Common myeloid progenitor, CD34-positive (primary cell): Measurements from ENCODE around the gene LCE1E.

Source experiments
- CTCF ChIA-PET: fragments of 350-600 bp; sonication (Branson Sonifier 250); formaldehyde crosslinking; loops from one replicate; lab custom pipeline; 2021; ENCODE audit warnings: antibody characterized with exemption; lab: Charles Lee
- POLR2A ChIA-PET: fragments of 350-600 bp; sonication (Branson Sonifier 250); formaldehyde crosslinking; loops from one replicate; lab custom pipeline; 2021; ENCODE audit warnings: antibody characterized with exemption; lab: Charles Lee
- DNase-seq, 3 donors: peaks; one replicate each; pipeline versions ENCODE4 v3.0.0 to v3.0.0-alpha.2; 2013
- H3K27ac ChIP-seq, 2 experiments: 1 replicate in 1 of 2; 2 replicates in 1 of 2; pipeline ENCODE4 v1.7.0; 2013; ENCODE audit warnings: inconsistent platforms in 2 of 2, low read length in 2 of 2, mild to moderate bottlenecking in 2 of 2, low read depth in 1 of 2, moderate library complexity in 1 of 2; ENCODE audit not compliant: severe bottlenecking in 2 of 2, insufficient read depth in 1 of 2, poor library complexity in 1 of 2
- H3K27me3 ChIP-seq, 5 experiments: replicated peaks in 2 of 5; 1 replicate in 3 of 5; 2 replicates in 2 of 5; pipeline versions ENCODE4 v1.6.1 to v1.7.0; 2013; ENCODE audit warnings: low read length in 4 of 5, mild to moderate bottlenecking in 2 of 5, moderate library complexity in 2 of 5, inconsistent platforms in 1 of 5; ENCODE audit not compliant: insufficient read depth in 5 of 5, control insufficient read depth in 4 of 5
- H3K36me3 ChIP-seq, 4 experiments: 1 replicate in 2 of 4; 2 replicates in 2 of 4; pipeline versions ENCODE4 v1.6.1 to v1.7.0; 2013; ENCODE audit warnings: low read length in 3 of 4, control low read depth in 1 of 4, mild to moderate bottlenecking in 1 of 4; ENCODE audit not compliant: control insufficient read depth in 4 of 4, insufficient read depth in 4 of 4
- H3K4me1 ChIP-seq, 4 experiments: 1 replicate in 3 of 4; 2 replicates in 1 of 4; pipeline versions ENCODE4 v1.6.1 to v1.7.1; 2013; ENCODE audit warnings: low read length in 3 of 4, mild to moderate bottlenecking in 3 of 4, control low read depth in 1 of 4, inconsistent platforms in 1 of 4, moderate library complexity in 1 of 4; ENCODE audit not compliant: control insufficient read depth in 4 of 4, insufficient read depth in 4 of 4; ENCODE audit errors: control extremely low read depth in 1 of 4
- H3K4me3 ChIP-seq, 7 experiments: 1 replicate in 4 of 7; 2 replicates in 3 of 7; pipeline versions ENCODE4 v1.5.1 to v1.7.0; 2013; ENCODE audit warnings: mild to moderate bottlenecking in 7 of 7, low read length in 6 of 7, moderate library complexity in 6 of 7, inconsistent platforms in 2 of 7, low read depth in 2 of 7, control low read depth in 1 of 7; ENCODE audit not compliant: insufficient read depth in 4 of 7, control insufficient read depth in 1 of 7; ENCODE audit errors: extremely low read depth in 1 of 7
- H3K9me3 ChIP-seq, 5 experiments: 1 replicate in 4 of 5; 2 replicates in 1 of 5; pipeline versions ENCODE4 v1.6.1 to v1.7.1; 2013; ENCODE audit warnings: low read length in 4 of 5, mild to moderate bottlenecking in 2 of 5, inconsistent platforms in 1 of 5, low read depth in 1 of 5, moderate library complexity in 1 of 5; ENCODE audit not compliant: control insufficient read depth in 4 of 5, insufficient read depth in 2 of 5; ENCODE audit errors: control extremely low read depth in 1 of 5
- WGBS: methylation state at CpG from one replicate; pipeline ENCODE4 v1.1.5; 2013; ENCODE audit not compliant: insufficient coverage; 5-methylcytosine and 5-hydroxymethylcytosine counted together

Gene LCE1E

GRCh38 chr1:152777510-152778137 lies 8.4 kb upstream of the LCE1E start:
- WGBS: 83% methylated on average over 1 of the region's 4 CpGs
- no peak overlapping the region for H3K4me3 ChIP-seq
- no peak overlapping the region for H3K27ac ChIP-seq
- CTCF ChIA-PET: no interaction called here
- POLR2A ChIA-PET: no interaction called here
- peaks cover 0 to 13% (median 0%) of the 10 kb centered on the region in 5 experiments for H3K27me3 ChIP-seq
- H3K9me3 ChIP-seq: no peaks in the 10 kb centered on the region
- DNase-seq: no peak
- H3K36me3 ChIP-seq: no peaks in the 10 kb centered on the region
- H3K4me1 ChIP-seq: no peaks in the 10 kb centered on the region

- WGBS: 80% methylated on average over 1 of the region's 2 CpGs
- no peak overlapping the region for H3K4me3 ChIP-seq
- H3K9me3 ChIP-seq: no peaks in the 10 kb centered on the region
- H3K27ac ChIP-seq: no peak overlapping the region
- POLR2A ChIA-PET: no interaction called here
- no peaks in the 10 kb centered on the region for H3K36me3 ChIP-seq
- DNase-seq: no peak
- CTCF ChIA-PET: no interaction called here
- H3K4me1 ChIP-seq: no peaks in the 10 kb centered on the region
- peaks cover 0 to 18% (median 2%) of the 10 kb centered on the region in 5 experiments for H3K27me3 ChIP-seq
These were observed 3.0 kb upstream of the LCE1E start for GRCh38 chr1:152783095-152783494.

- H3K27me3 ChIP-seq: peaks cover 0 to 6% (median 0%) of the 10 kb centered on the region in 5 experiments
- CTCF ChIA-PET: no interaction called here
- no peak overlapping the region for H3K4me3 ChIP-seq
- no peaks in the 10 kb centered on the region for H3K9me3 ChIP-seq
- no peaks in the 10 kb centered on the region for H3K4me1 ChIP-seq
- POLR2A ChIA-PET: no interaction called here
- no peaks in the 10 kb centered on the region for H3K36me3 ChIP-seq
- no CpG with 5 or more reads among the region's 4 CpGs for WGBS
- no peak overlapping the region for H3K27ac ChIP-seq
- DNase-seq: no peak
These were observed 9.6 kb downstream of the LCE1E start for GRCh38 chr1:152795686-152796085.

GRCh38 chr1:152796421-152796820 lies 10.4 kb downstream of the LCE1E start, which contains the start of gene LCE1D:
Gene LCE1D (plus strand): TSS chr1:152796721. CDS start chr1:152797795, 1,074 bp downstream.
- Histone ChIP-seq H3K4me3 (no peak within 1 kb of the TSS), H3K36me3 (no peaks in the 10 kb centered on the region), H3K27me3 (peaks cover 0 to 7% (median 0%) of the 10 kb centered on the region in 5 experiments), H3K27ac (no peak within 1 kb of the TSS), H3K9me3 (no peaks in the 10 kb centered on the region), H3K4me1 (no peaks in the 10 kb centered on the region)
- ChIA-PET CTCF (no interaction called here), POLR2A (no interaction called here)
- no peak for DNase-seq
- 100% methylated on average over 1 of the region's 3 CpGs for WGBS

- Histone ChIP-seq H3K4me1 (no peaks in the 10 kb centered on the region), H3K9me3 (no peaks in the 10 kb centered on the region), H3K4me3 (no peak overlapping the region), H3K27ac (no peak overlapping the region), H3K36me3 (no peaks in the 10 kb centered on the region), H3K27me3 (peaks cover 0 to 9% (median 2%) of the 10 kb centered on the region in 5 experiments)
- ChIA-PET POLR2A (no interaction called here), CTCF (no interaction called here)
- no peak for DNase-seq
- WGBS: 89% methylated on average over 1 of the region's 1 CpG
These were observed 15.3 kb downstream of the LCE1E start for GRCh38 chr1:152801333-152801732.

GRCh38 chr1:152806576-152806975 lies 20.5 kb downstream of the LCE1E start, which contains the start of gene LCE1C:
Gene LCE1C (minus strand): TSS chr1:152806651. CDS start chr1:152805478, 1,173 bp downstream.
- H3K36me3 ChIP-seq: no peaks in the 10 kb centered on the region
- H3K4me3 ChIP-seq: no peak within 1 kb of the TSS
- no peak for DNase-seq
- CTCF ChIA-PET: no interaction called here
- POLR2A ChIA-PET: no interaction called here
- WGBS: 83% methylated on average over 2 of the region's 3 CpGs
- H3K4me1 ChIP-seq: no peaks in the 10 kb centered on the region
- no peaks in the 10 kb centered on the region for H3K9me3 ChIP-seq
- peaks cover 0 to 13% (median 2%) of the 10 kb centered on the region in 5 experiments for H3K27me3 ChIP-seq
- H3K27ac ChIP-seq: no peak within 1 kb of the TSS

GRCh38 chr1:152811050-152811449 lies 25.0 kb downstream of the LCE1E start:
- Histone ChIP-seq H3K4me3 (no peak overlapping the region), H3K4me1 (no peaks in the 10 kb centered on the region), H3K27ac (no peak overlapping the region), H3K27me3 (peaks cover 0 to 6% (median 2%) of the 10 kb centered on the region in 5 experiments), H3K36me3 (no peaks in the 10 kb centered on the region), H3K9me3 (no peaks in the 10 kb centered on the region)
- POLR2A ChIA-PET: no interaction called here
- CTCF ChIA-PET: no interaction called here
- 72% methylated on average over 2 of the region's 2 CpGs for WGBS
- no peak for DNase-seq
